Right atrium auricular region (tissue), 2 donors: ENCODE measurements around the gene SMAD2. TPM values are rescaled to one million over a fixed set of nuclear protein-coding genes. Genes with fewer than 3 reads are reported as not detected.
"Not testable (repeated sequence)": the region's sequence is repeated elsewhere in the genome, so short reads cannot be mapped to it uniquely, and the experiment has no call there.

Source experiments
- DNase-seq: peaks from one replicate; pipeline ENCODE4 v3.0.0-alpha.2; 2019; ENCODE audit warnings: low spot score
- H3K27ac ChIP-seq, 2 donors: fragments of 200-600 bp; sonication (generic); 1 replicate in 1 of 2; 2 replicates in 1 of 2; pipeline ENCODE4 v1.5.1; 2016 to 2019
- H3K27me3 ChIP-seq, 2 donors: fragments of 200-600 bp; sonication (generic); one replicate each; pipeline versions ENCODE4 v1.5.1 to v1.6.0; 2017 to 2019
- H3K36me3 ChIP-seq: fragments of 200-600 bp; sonication (generic); one replicate; pipeline ENCODE4 v1.5.1; 2016
- H3K4me1 ChIP-seq, 2 donors: fragments of 200-600 bp; sonication (generic); one replicate each; pipeline versions ENCODE4 v1.5.1 to v1.6.0; 2017 to 2019
- H3K4me3 ChIP-seq, 2 donors: fragments of 200-600 bp; sonication (generic); 1 replicate in 1 of 2; 2 replicates in 1 of 2; pipeline ENCODE4 v1.5.1; 2017 to 2019; ENCODE audit warnings: mild to moderate bottlenecking in 1 of 2, moderate library complexity in 1 of 2
- H3K9me3 ChIP-seq, 2 donors: fragments of 200-600 bp; sonication (generic); one replicate each; pipeline ENCODE4 v1.5.1; 2019
- total RNA-seq, 2 donors: library from RNA; depleted of rRNA; stranded (reverse); fragments of >200 nt; gene quantifications; one replicate each; pipeline ENCODE4 v1.1.0, GENCODE V29; 2016
- TF ChIP-seq, protein P1 (sequence below), 2 donors: fragments of 200-600 bp; sonication (generic); IDR thresholded peaks; one replicate each; pipeline ENCODE4 v1.5.1; 2019; ENCODE audit warnings: antibody characterized with exemption in 2 of 2

SMAD2 gene
- total RNA-seq, 2 donors from 2014 or later = 54.8 to 81.1 TPM

DNA sequence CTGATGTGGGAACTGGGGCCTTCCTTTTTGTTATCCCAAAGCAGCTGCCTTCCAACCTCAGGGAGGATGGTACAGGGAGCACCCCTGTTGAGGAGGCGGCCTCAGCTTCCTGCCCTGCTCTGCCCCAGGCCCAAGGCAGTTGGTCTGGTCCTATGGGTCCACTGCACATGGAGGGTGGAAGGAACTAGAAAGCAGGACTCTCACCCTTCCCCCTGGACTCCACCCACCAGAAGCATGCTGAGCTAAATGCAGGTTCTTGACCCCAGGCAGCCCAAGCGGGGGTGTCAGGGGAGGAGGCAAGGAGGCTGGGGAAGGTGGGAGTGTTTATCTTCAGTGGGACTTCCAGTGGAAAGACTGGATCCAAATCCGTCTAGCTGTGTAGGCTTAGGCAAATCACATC lies 158.5 kb downstream of the SMAD2 start:
- Histone ChIP-seq H3K4me3 (no peak overlapping the region), H3K4me1 (no peaks in the 10 kb centered on the region), H3K27ac (no peak overlapping the region), H3K36me3 (no peaks in the 10 kb centered on the region), H3K9me3 (no peaks in the 10 kb centered on the region), H3K27me3 (no peaks in the 10 kb centered on the region)
- TF ChIP-seq, protein P1, sequence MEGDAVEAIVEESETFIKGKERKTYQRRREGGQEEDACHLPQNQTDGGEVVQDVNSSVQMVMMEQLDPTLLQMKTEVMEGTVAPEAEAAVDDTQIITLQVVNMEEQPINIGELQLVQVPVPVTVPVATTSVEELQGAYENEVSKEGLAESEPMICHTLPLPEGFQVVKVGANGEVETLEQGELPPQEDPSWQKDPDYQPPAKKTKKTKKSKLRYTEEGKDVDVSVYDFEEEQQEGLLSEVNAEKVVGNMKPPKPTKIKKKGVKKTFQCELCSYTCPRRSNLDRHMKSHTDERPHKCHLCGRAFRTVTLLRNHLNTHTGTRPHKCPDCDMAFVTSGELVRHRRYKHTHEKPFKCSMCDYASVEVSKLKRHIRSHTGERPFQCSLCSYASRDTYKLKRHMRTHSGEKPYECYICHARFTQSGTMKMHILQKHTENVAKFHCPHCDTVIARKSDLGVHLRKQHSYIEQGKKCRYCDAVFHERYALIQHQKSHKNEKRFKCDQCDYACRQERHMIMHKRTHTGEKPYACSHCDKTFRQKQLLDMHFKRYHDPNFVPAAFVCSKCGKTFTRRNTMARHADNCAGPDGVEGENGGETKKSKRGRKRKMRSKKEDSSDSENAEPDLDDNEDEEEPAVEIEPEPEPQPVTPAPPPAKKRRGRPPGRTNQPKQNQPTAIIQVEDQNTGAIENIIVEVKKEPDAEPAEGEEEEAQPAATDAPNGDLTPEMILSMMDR (IDR thresholded peaks at IDR 0.05) = no peak
- no peak for DNase-seq

DNA sequence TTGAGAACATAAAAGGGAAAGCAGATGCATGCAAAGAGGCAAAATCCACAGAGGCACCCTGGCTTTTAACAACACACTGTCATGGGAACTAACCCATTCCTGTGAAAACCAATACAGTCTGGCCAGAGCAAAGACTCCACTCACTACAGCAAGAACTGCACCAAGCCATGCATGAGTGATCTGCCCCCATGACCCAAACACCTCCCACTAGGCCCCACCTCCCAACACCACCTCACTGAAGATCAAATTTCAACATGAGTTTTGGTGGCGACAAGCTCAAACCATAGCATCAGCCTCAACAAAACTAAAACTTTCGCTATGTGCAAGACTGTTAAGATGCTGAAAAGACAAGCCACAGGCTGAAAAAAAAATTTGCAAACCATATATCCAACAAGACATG lies 162.8 kb downstream of the SMAD2 start:
- Histone ChIP-seq H3K4me3 (no peak overlapping the region), H3K36me3 (no peaks in the 10 kb centered on the region), H3K9me3 (no peaks in the 10 kb centered on the region), H3K27me3 (no peaks in the 10 kb centered on the region), H3K4me1 (no peaks in the 10 kb centered on the region), H3K27ac (no peak overlapping the region)
- DNase-seq = no peak
- TF ChIP-seq, protein P1 (IDR thresholded peaks at IDR 0.05) = no peak

DNA sequence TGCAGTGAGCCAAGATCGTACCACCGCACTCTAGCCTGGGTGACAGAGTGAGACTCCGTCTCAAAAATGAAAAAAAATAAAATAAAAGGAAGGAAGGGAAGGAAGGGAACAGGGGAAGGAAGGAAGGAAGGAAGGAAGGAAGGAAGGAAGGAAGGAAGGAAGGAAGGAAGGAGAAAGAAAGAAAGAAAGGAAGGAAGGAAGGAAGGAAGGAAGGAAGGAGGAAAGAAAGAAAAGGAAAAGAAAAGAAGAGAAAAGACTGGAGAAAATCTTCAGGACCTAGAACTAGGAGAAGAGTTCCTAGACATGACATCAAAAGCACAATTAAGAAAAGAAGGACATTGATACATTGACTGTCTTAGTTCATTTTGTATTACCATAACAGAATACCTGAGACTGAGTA lies 163.3 kb downstream of the SMAD2 start:
- H3K4me1 ChIP-seq, H3K27ac ChIP-seq, H3K36me3 ChIP-seq, H3K9me3 ChIP-seq, H3K4me3 ChIP-seq, H3K27me3 ChIP-seq, DNase-seq: not testable (repeated sequence)
